Measurements from ENCODE around the gene AMPD2.

DNA sequence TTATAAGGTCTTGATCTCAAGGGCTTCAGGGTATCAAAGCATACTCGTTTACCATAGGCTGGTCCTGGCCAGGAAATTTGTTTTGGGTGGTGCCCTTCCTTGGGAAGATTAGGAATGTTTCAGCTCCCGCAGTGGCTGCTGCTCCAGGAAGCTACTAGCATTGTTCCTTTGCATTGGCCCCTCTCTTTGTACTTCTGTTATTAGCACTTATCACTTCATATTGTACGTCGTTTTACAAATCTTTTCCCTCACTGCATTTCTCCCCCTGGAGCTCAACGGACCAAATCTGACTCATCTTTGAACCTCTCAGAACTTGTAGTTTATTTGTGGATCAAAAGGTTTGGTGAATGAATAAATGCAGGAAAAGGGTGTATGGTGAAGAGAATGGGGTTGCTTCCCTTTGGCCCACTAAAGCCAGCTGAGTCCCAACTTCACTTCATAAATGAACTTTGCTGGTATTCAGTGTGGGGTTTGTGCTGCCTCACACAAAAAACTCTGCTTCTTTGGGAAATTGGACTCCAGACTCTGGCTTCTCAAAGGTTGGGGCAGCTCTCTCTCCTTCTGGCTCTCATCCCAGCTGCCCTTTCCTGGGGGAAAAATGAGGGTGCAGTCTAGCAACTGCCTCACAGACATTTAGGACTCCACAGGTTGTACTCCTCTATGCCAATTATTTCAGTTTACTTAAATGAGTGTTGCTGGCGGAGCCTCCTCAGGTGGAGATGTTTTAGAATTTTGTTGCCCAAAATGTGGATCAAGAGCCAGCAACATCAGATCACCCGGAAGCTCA, 6.1 kb upstream of the AMPD2 start:
- TF ChIP-seq, protein P1, sequence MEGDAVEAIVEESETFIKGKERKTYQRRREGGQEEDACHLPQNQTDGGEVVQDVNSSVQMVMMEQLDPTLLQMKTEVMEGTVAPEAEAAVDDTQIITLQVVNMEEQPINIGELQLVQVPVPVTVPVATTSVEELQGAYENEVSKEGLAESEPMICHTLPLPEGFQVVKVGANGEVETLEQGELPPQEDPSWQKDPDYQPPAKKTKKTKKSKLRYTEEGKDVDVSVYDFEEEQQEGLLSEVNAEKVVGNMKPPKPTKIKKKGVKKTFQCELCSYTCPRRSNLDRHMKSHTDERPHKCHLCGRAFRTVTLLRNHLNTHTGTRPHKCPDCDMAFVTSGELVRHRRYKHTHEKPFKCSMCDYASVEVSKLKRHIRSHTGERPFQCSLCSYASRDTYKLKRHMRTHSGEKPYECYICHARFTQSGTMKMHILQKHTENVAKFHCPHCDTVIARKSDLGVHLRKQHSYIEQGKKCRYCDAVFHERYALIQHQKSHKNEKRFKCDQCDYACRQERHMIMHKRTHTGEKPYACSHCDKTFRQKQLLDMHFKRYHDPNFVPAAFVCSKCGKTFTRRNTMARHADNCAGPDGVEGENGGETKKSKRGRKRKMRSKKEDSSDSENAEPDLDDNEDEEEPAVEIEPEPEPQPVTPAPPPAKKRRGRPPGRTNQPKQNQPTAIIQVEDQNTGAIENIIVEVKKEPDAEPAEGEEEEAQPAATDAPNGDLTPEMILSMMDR (IDR thresholded peaks at IDR 0.05; ENCODE audit: insufficient read depth, low read length, poor library complexity, severe bottlenecking), result no peak
- no peak for TF ChIP-seq EZH2phosphoT487 (conservative IDR thresholded peaks at IDR 0.05; ENCODE audit: low read length)

All from SU-DHL-6 (cell line).